ENCODE measurements around the gene ADCY10. TPM values are rescaled to one million over a fixed set of nuclear protein-coding genes. Genes with fewer than 3 reads are reported as not detected.

Gene ADCY10
- total RNA-seq, 1 donor from 2014 or later, result 0.26 TPM

GRCh38 chr1:167915569-167915968, 1.6 kb upstream of the ADCY10 start:
- DNase-seq (ENCODE audit: low read depth) (no peak), FAIRE-seq (no peak)
- Histone ChIP-seq H3K4me3 (ENCODE audit: low read depth, low read length) (no peak overlapping the region), H3K36me3 (ENCODE audit: control insufficient read depth, insufficient read depth, low read length) (no peaks in the 10 kb centered on the region), H3K27me3 (ENCODE audit: control insufficient read depth, insufficient read depth, low read length) (no peaks in the 10 kb centered on the region)
- no peak for TF ChIP-seq CTCF (IDR thresholded peaks at IDR 0.05; ENCODE audit: insufficient read depth, low read length, severe bottlenecking)

GRCh38 chr1:167912294-167912693, 1.6 kb downstream of the ADCY10 start:
- DNase-seq (ENCODE audit: low read depth), result no peak
- Histone ChIP-seq H3K36me3 (ENCODE audit: control insufficient read depth, insufficient read depth, low read length) (no peaks in the 10 kb centered on the region), H3K4me3 (ENCODE audit: low read depth, low read length) (no peak overlapping the region), H3K27me3 (ENCODE audit: control insufficient read depth, insufficient read depth, low read length) (no peaks in the 10 kb centered on the region)
- TF ChIP-seq CTCF (IDR thresholded peaks at IDR 0.05; ENCODE audit: insufficient read depth, low read length, severe bottlenecking), result no peak
- no peak for FAIRE-seq

GRCh38 chr1:167911413-167911812, 2.5 kb downstream of the ADCY10 start:
- Histone ChIP-seq H3K36me3 (ENCODE audit: control insufficient read depth, insufficient read depth, low read length) (no peaks in the 10 kb centered on the region), H3K27me3 (ENCODE audit: control insufficient read depth, insufficient read depth, low read length) (no peaks in the 10 kb centered on the region), H3K4me3 (ENCODE audit: low read depth, low read length) (no peak overlapping the region)
- DNase-seq (ENCODE audit: low read depth) (peak; percentile 22), FAIRE-seq (no peak)
- TF ChIP-seq CTCF (IDR thresholded peaks at IDR 0.05; ENCODE audit: insufficient read depth, low read length, severe bottlenecking), result no peak

- H3K4me3 ChIP-seq (ENCODE audit: low read depth, low read length), result no peak overlapping the region
- no peaks in the 10 kb centered on the region for H3K27me3 ChIP-seq (ENCODE audit: control insufficient read depth, insufficient read depth, low read length)
- FAIRE-seq (no peak), DNase-seq (ENCODE audit: low read depth) (no peak)
- no peak for TF ChIP-seq CTCF (IDR thresholded peaks at IDR 0.05; ENCODE audit: insufficient read depth, low read length, severe bottlenecking)
- no peaks in the 10 kb centered on the region for H3K36me3 ChIP-seq (ENCODE audit: control insufficient read depth, insufficient read depth, low read length)
These were observed 3.4 kb downstream of the ADCY10 start for GRCh38 chr1:167910530-167910929.

GRCh38 chr1:167909691-167910180, 4.2 kb downstream of the ADCY10 start:
- DNase-seq (ENCODE audit: low read depth) (peak; percentile 29), FAIRE-seq (no peak)
- Histone ChIP-seq H3K36me3 (ENCODE audit: control insufficient read depth, insufficient read depth, low read length) (no peaks in the 10 kb centered on the region), H3K4me3 (ENCODE audit: low read depth, low read length) (no peak overlapping the region), H3K27me3 (ENCODE audit: control insufficient read depth, insufficient read depth, low read length) (no peaks in the 10 kb centered on the region)
- TF ChIP-seq CTCF (IDR thresholded peaks at IDR 0.05; ENCODE audit: insufficient read depth, low read length, severe bottlenecking), result no peak

- no peaks in the 10 kb centered on the region for H3K36me3 ChIP-seq (ENCODE audit: control insufficient read depth, insufficient read depth, low read length)
- H3K4me3 ChIP-seq (ENCODE audit: low read depth, low read length), result no peak overlapping the region
- TF ChIP-seq CTCF (IDR thresholded peaks at IDR 0.05; ENCODE audit: insufficient read depth, low read length, severe bottlenecking), result no peak
- DNase-seq (ENCODE audit: low read depth) (no peak), FAIRE-seq (no peak)
- no peaks in the 10 kb centered on the region for H3K27me3 ChIP-seq (ENCODE audit: control insufficient read depth, insufficient read depth, low read length)
These were observed 8.3 kb downstream of the ADCY10 start for GRCh38 chr1:167905671-167906070.

All from bronchial epithelial cell (primary cell).